BE2C (cell line): ENCODE measurements around the gene EDN3.

Experiments
- DNase-seq: peaks from one replicate; pipeline ENCODE4 v3.0.0-alpha.2; 2020
- H3K27me3 ChIP-seq: fragments of 250-450 bp; sonication (Bioruptor Pico); 2 replicates; pipeline ENCODE4 v1.5.1; 2020; ENCODE audit warnings: mild to moderate bottlenecking
- H3K36me3 ChIP-seq: fragments of 250-450 bp; sonication (Bioruptor Pico); 2 replicates; pipeline ENCODE4 v1.5.1; 2020; ENCODE audit warnings: mild to moderate bottlenecking
- H3K4me1 ChIP-seq: fragments of 250-450 bp; sonication (Bioruptor Pico); 2 replicates; pipeline ENCODE4 v1.5.1; 2020
- H3K4me3 ChIP-seq: 2 replicates; pipeline ENCODE4 v1.5.1; 2011; ENCODE audit warnings: low read depth, low read length
- H3K9me3 ChIP-seq: fragments of 250-450 bp; sonication (Bioruptor Pico); 2 replicates; pipeline ENCODE4 v1.5.1; 2020
- CTCF ChIP-seq: IDR thresholded peaks from 2 replicates; pipeline ENCODE4 v1.5.1; 2012; ENCODE audit warnings: mild to moderate bottlenecking, low read depth, low read length

EDN3 gene

GRCh38 chr20:59301343-59302007 lies 1.1 kb downstream of the EDN3 start:
- H3K4me3 ChIP-seq: no peak overlapping the region
- H3K27me3 ChIP-seq: peaks cover 63% of the 10 kb centered on the region
- no peaks in the 10 kb centered on the region for H3K36me3 ChIP-seq
- H3K9me3 ChIP-seq: no peaks in the 10 kb centered on the region
- no peak for TF ChIP-seq CTCF
- DNase-seq: no peak
- no peaks in the 10 kb centered on the region for H3K4me1 ChIP-seq

GRCh38 chr20:59305908-59306655 lies 5.7 kb downstream of the EDN3 start:
- no peak for TF ChIP-seq CTCF
- Histone ChIP-seq H3K4me1 (no peaks in the 10 kb centered on the region; the same call in 1 of the 2 replicates), H3K4me3 (no peak overlapping the region), H3K9me3 (no peaks in the 10 kb centered on the region), H3K27me3 (peaks cover 30% of the 10 kb centered on the region), H3K36me3 (no peaks in the 10 kb centered on the region)
- no peak for DNase-seq

GRCh38 chr20:59307270-59307669 lies 6.9 kb downstream of the EDN3 start:
- no peaks in the 10 kb centered on the region; the same call in 1 of the 2 replicates for H3K4me1 ChIP-seq
- no peak for DNase-seq
- H3K36me3 ChIP-seq: no peaks in the 10 kb centered on the region
- H3K27me3 ChIP-seq: peaks cover 18% of the 10 kb centered on the region
- TF ChIP-seq CTCF: no peak
- no peaks in the 10 kb centered on the region for H3K9me3 ChIP-seq
- no peak overlapping the region for H3K4me3 ChIP-seq

GRCh38 chr20:59308493-59309201 lies 8.2 kb downstream of the EDN3 start:
- TF ChIP-seq CTCF: no peak
- H3K9me3 ChIP-seq: no peaks in the 10 kb centered on the region
- H3K4me3 ChIP-seq: no peak overlapping the region
- no peaks in the 10 kb centered on the region; the same call in 1 of the 2 replicates for H3K4me1 ChIP-seq
- no peaks in the 10 kb centered on the region for H3K36me3 ChIP-seq
- H3K27me3 ChIP-seq: peaks cover 7% of the 10 kb centered on the region; the same call in 1 of the 2 replicates
- no peak for DNase-seq

- Histone ChIP-seq H3K36me3 (no peaks in the 10 kb centered on the region), H3K4me1 (no peaks in the 10 kb centered on the region; the same call in 1 of the 2 replicates), H3K27me3 (peaks cover under 1% of the 10 kb centered on the region; the same call in 1 of the 2 replicates), H3K4me3 (no peak overlapping the region), H3K9me3 (no peaks in the 10 kb centered on the region)
- DNase-seq: no peak
- no peak for TF ChIP-seq CTCF
Observed at GRCh38 chr20:59309218-59309617, 8.8 kb downstream of the EDN3 start.
